ENCODE results near the gene WNK2. TPM values are rescaled to one million over a fixed set of nuclear protein-coding genes. Genes with fewer than 3 reads are reported as not detected.

WNK2 gene
- total RNA-seq, 1 experiment from 2014 or later: 69.4 TPM

DNA sequence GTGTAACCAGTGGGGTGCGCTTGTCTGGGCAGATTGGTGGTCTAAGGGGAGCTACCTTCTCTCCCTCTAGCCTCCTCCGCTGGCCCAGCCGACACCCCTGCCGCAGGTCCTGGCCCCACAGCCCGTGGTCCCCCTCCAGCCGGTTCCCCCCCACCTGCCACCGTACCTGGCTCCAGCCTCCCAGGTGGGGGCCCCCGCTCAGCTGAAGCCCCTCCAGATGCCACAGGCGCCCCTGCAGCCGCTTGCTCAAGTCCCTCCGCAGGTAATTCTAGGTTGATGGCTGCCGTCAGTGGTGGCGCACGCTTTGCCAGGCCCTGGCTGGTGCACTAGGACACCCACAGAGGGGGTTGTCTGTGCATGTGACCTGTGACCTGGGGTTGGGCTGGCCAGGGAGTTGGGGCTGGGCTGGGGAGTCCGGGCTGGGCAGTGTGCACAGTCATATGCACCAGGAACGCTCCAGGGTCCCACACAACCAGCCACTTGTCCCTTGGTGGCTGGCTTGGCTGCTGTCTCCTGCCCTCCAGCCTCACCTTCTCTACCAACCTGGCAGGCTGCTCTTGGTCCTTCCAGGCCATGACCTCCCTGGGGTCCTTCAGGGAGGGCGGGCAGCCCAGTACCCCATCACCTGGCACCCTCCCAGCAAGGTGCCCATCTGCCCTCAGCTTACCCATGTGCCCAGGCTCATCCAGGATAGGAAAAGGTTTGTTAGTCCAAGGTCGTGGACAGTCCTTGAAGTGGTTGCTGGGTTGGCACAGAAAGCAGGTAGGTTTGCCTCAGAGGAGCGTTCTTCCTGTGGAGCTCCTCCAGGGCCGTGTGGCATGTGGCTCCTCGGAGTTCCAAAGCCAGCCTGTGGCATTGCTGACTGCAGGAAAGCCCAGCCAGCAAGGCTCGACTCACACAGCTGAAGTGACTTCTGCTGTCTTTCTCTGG is 73.2 kb downstream of the WNK2 start:
- H2BK5ac ChIP-seq (ENCODE audit: insufficient read length, low read length): no peak overlapping the region
- TF ChIP-seq, protein P1, sequence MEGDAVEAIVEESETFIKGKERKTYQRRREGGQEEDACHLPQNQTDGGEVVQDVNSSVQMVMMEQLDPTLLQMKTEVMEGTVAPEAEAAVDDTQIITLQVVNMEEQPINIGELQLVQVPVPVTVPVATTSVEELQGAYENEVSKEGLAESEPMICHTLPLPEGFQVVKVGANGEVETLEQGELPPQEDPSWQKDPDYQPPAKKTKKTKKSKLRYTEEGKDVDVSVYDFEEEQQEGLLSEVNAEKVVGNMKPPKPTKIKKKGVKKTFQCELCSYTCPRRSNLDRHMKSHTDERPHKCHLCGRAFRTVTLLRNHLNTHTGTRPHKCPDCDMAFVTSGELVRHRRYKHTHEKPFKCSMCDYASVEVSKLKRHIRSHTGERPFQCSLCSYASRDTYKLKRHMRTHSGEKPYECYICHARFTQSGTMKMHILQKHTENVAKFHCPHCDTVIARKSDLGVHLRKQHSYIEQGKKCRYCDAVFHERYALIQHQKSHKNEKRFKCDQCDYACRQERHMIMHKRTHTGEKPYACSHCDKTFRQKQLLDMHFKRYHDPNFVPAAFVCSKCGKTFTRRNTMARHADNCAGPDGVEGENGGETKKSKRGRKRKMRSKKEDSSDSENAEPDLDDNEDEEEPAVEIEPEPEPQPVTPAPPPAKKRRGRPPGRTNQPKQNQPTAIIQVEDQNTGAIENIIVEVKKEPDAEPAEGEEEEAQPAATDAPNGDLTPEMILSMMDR (conservative IDR thresholded peaks at IDR 0.05): no peak
- Mint-ChIP-seq H3K4me1 (0 out of 4 replicates have a peak, but pooled peaks cover 0 to 7% of the 10 kb centered on the region in 2 experiments), H3K27ac (peak overlapping the region in 2 of 3 experiments; percentile 1 to 37; a peak in 2 of 7 replicates), H3K9me3 (no peaks in the 10 kb centered on the region), H3K27me3 (ENCODE audit: low read depth) (no peaks in the 10 kb centered on the region), H3K36me3 (ENCODE audit: insufficient read depth in 1 of 3, low read depth in 3 of 3) (peaks cover 5 to 8% (median 7%) of the 10 kb centered on the region in 3 experiments), H3K4me3 (no peak overlapping the region; a peak in 1 of 5 replicates)
- no peaks in the 10 kb centered on the region for H3K23me2 ChIP-seq (ENCODE audit: insufficient read length, low read depth, low read length, poor library complexity, severe bottlenecking)
- no peaks in the 10 kb centered on the region for H3K79me1 ChIP-seq (ENCODE audit: insufficient read depth, low read depth, low read length, poor library complexity, severe bottlenecking)
- no peaks in the 10 kb centered on the region for H3K4me1 ChIP-seq (ENCODE audit: insufficient read depth, low read length)
- no peak overlapping the region for H2AFZ ChIP-seq (ENCODE audit: low read length)
- no peak overlapping the region for H3T11ph ChIP-seq (ENCODE audit: low read length)
- H4K20me1 ChIP-seq (ENCODE audit: control insufficient read depth, insufficient read depth, insufficient read length): peaks cover 2% of the 10 kb centered on the region
- H3K9ac ChIP-seq (ENCODE audit: extremely low read depth, insufficient read length, low read length): no peak overlapping the region
- H2BK12ac ChIP-seq (ENCODE audit: insufficient read length, low read depth, low read length): no peak overlapping the region
- no peak overlapping the region; the same call in 1 of the 2 replicates for H3K14ac ChIP-seq (ENCODE audit: insufficient read depth, low read length)
- no peak overlapping the region for H4K8ac ChIP-seq (replicated peaks; ENCODE audit: insufficient read length, low read depth, low read length)
- H2AK5ac ChIP-seq (ENCODE audit: insufficient read length, low read length): no peak overlapping the region
- no peak overlapping the region for H3K4me2 ChIP-seq (ENCODE audit: insufficient read depth, insufficient read length, low read length)
- H3K9me3 ChIP-seq (ENCODE audit: control insufficient read depth, low read depth, low read length): no peaks in the 10 kb centered on the region
- peak; percentile 21 for DNase-seq
- no peak overlapping the region for H2BK15ac ChIP-seq (ENCODE audit: low read depth, low read length)
- no peak overlapping the region for H3K18ac ChIP-seq (ENCODE audit: insufficient read length, low read depth, low read length)
- H2BK20ac ChIP-seq (ENCODE audit: low read depth, low read length, poor library complexity, severe bottlenecking): no peak overlapping the region
- H3K27ac ChIP-seq (ENCODE audit: insufficient read length, low read depth, low read length): no peak overlapping the region
- no peaks in the 10 kb centered on the region for H3K79me2 ChIP-seq (ENCODE audit: insufficient read depth, low read length)
- H3K56ac ChIP-seq (ENCODE audit: insufficient read length, low read depth, low read length): no peak overlapping the region
- no peak overlapping the region for H3K23ac ChIP-seq (ENCODE audit: insufficient read length, low read depth, low read length)
- H4K5ac ChIP-seq (ENCODE audit: insufficient read length, low read depth, low read length): no peak overlapping the region
- no peak overlapping the region for H3K4ac ChIP-seq (ENCODE audit: low read depth, low read length)
- H2BK120ac ChIP-seq (ENCODE audit: low read depth, low read length, poor library complexity, severe bottlenecking): no peak overlapping the region
- no CpG with 5 or more reads among the region's 22 CpGs for WGBS (ENCODE audit: extremely low coverage, insufficient read length, low lambda C conversion rate)
- H4K91ac ChIP-seq (ENCODE audit: insufficient read length, low read depth, low read length): no peak overlapping the region
- no peaks in the 10 kb centered on the region for H3K27me3 ChIP-seq (ENCODE audit: insufficient read depth, low read length)

Data from H9 (cell line).